Lower lobe of right lung (tissue), 2 donors: ENCODE results near the gene PRLH. TPM values are rescaled to one million over a fixed set of nuclear protein-coding genes. Genes with fewer than 3 reads are reported as not detected.
"Not testable (repeated sequence)": the region's sequence is repeated elsewhere in the genome, so short reads cannot be mapped to it uniquely, and the experiment has no call there.

Source experiments
- ATAC-seq, 2 donors: fragments of 200-7000 bp; cut with Tn5 transposase; one replicate each; pipeline ENCODE4 v1.9.1; 2020 to 2022; ENCODE audit warnings: mild to moderate bottlenecking in 2 of 2, moderate library complexity in 2 of 2
- DNase-seq: peaks from one replicate; pipeline ENCODE4 v3.0.0-alpha.2; 2020
- H3K27ac ChIP-seq: fragments of 200-600 bp; one replicate; pipeline ENCODE4 v1.8.0; 2022
- H3K27me3 ChIP-seq: fragments of 200-600 bp; one replicate; pipeline ENCODE4 v1.8.0; 2022; ENCODE audit warnings: low read depth
- H3K36me3 ChIP-seq: fragments of 200-600 bp; one replicate; pipeline ENCODE4 v1.8.0; 2022; ENCODE audit warnings: mild to moderate bottlenecking
- H3K4me1 ChIP-seq: fragments of 200-600 bp; one replicate; pipeline ENCODE4 v1.8.0; 2022
- H3K4me3 ChIP-seq: fragments of 200-600 bp; one replicate; pipeline ENCODE4 v1.8.0; 2022; ENCODE audit warnings: mild to moderate bottlenecking
- H3K9me3 ChIP-seq: fragments of 200-600 bp; one replicate; pipeline ENCODE4 v1.8.0; 2022
- intact Hi-C: fragments of 100-400 bp; cut with DNase I; formaldehyde crosslinking; loops from one replicate; pipeline ENCODE4 v1.11.0; 2022
- total RNA-seq: library from RNA; stranded (reverse); fragmentation: NEBNext Ultra II Directional; extraction: Animal tissue kit (Norgen Biotek cat#: 25700); gene quantifications from one replicate; pipeline ENCODE4 v1.2.1, GENCODE V29; 2021
- TF ChIP-seq, protein P1 (sequence below): fragments of 200-600 bp; IDR thresholded peaks from one replicate; pipeline ENCODE4 v1.8.0; 2022; ENCODE audit warnings: antibody characterized with exemption, mild to moderate bottlenecking
- donor health status: DM: no; HTN: yes; CAD: no; lungs with severe emphysema.

The PRLH gene
- total RNA-seq, 1 donor from 2014 or later: not detected

GRCh38 chr2:237592425-237592980, 26.1 kb downstream of the PRLH start:
- peaks cover 35% of the 10 kb centered on the region for H3K4me1 ChIP-seq
- H3K4me3 ChIP-seq: no peak overlapping the region
- H3K36me3 ChIP-seq: no peaks in the 10 kb centered on the region
- no peak for DNase-seq
- intact Hi-C loops: no loop called here
- ATAC-seq: no peak
- no peak overlapping the region for H3K27ac ChIP-seq
- no peaks in the 10 kb centered on the region for H3K9me3 ChIP-seq
- TF ChIP-seq, protein P1, sequence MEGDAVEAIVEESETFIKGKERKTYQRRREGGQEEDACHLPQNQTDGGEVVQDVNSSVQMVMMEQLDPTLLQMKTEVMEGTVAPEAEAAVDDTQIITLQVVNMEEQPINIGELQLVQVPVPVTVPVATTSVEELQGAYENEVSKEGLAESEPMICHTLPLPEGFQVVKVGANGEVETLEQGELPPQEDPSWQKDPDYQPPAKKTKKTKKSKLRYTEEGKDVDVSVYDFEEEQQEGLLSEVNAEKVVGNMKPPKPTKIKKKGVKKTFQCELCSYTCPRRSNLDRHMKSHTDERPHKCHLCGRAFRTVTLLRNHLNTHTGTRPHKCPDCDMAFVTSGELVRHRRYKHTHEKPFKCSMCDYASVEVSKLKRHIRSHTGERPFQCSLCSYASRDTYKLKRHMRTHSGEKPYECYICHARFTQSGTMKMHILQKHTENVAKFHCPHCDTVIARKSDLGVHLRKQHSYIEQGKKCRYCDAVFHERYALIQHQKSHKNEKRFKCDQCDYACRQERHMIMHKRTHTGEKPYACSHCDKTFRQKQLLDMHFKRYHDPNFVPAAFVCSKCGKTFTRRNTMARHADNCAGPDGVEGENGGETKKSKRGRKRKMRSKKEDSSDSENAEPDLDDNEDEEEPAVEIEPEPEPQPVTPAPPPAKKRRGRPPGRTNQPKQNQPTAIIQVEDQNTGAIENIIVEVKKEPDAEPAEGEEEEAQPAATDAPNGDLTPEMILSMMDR: no peak
- no peaks in the 10 kb centered on the region for H3K27me3 ChIP-seq

- DNase-seq: no peak
- Histone ChIP-seq H3K9me3 (no peaks in the 10 kb centered on the region), H3K4me1 (peaks cover 35% of the 10 kb centered on the region), H3K27ac (no peak overlapping the region), H3K27me3 (no peaks in the 10 kb centered on the region), H3K36me3 (no peaks in the 10 kb centered on the region), H3K4me3 (no peak overlapping the region)
- intact Hi-C loops: no loop called here
- TF ChIP-seq, protein P1: no peak
- no peak for ATAC-seq
These were observed 26.7 kb downstream of the PRLH start for GRCh38 chr2:237593036-237593435.

DNA sequence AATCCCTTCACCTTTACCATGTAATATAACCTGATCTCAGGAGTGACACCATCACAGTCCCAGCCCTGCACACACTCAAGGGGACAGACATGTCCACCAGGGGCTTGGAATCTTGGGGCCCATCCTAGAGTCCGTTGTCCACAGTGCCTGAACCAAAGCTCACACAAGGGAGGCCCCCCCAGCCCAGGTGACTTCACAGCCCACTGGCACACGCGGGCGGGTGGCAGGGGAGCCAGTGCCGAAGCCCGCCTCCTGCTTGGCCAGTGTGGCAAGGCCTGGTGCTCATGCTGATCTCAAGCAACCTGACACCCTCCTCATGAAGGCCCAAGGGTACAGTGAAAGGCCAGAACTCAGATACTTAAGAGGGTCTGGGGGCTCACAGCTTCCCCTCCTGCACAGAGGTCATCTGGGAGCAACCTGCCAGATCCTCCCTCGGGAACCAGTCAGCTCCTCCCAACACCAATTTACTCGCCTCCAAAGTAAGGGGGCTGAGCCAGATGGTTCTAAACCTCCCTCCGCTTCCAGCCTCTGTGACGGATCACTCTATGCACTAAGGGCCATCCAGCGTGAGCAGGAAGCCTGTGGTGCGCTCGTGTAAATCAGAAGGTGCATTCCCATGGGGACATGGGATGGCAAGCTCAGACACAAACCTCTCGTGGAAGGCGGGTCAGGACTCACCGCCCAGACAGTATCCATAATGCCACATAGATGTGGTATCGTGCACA, 27.4 kb downstream of the PRLH start:
- ATAC-seq: no peak
- Histone ChIP-seq H3K4me3 (no peak overlapping the region), H3K4me1 (peaks cover 35% of the 10 kb centered on the region), H3K27ac (peak overlapping the region; percentile 75), H3K27me3 (no peaks in the 10 kb centered on the region), H3K9me3 (no peaks in the 10 kb centered on the region), H3K36me3 (no peaks in the 10 kb centered on the region)
- no peak for DNase-seq
- intact Hi-C loops: no loop called here
- TF ChIP-seq, protein P1: no peak

GRCh38 chr2:237594514-237594871, 28.1 kb downstream of the PRLH start:
- Histone ChIP-seq H3K9me3 (no peaks in the 10 kb centered on the region), H3K4me3 (no peak overlapping the region), H3K36me3 (no peaks in the 10 kb centered on the region), H3K27ac (peak overlapping the region; percentile 75), H3K4me1 (peaks cover 34% of the 10 kb centered on the region), H3K27me3 (no peaks in the 10 kb centered on the region)
- peak; percentile 22 to 42 for ATAC-seq
- TF ChIP-seq, protein P1: no peak
- intact Hi-C loops: no loop called here
- no peak for DNase-seq

GRCh38 chr2:237595829-237596519, 29.6 kb downstream of the PRLH start:
- DNase-seq, H3K27me3 ChIP-seq, H3K4me3 ChIP-seq, H3K9me3 ChIP-seq, H3K36me3 ChIP-seq, ATAC-seq, H3K27ac ChIP-seq, intact Hi-C loops: not testable (repeated sequence)
- H3K4me1 ChIP-seq: peaks cover 37% of the 10 kb centered on the region
